Neural progenitor cell (in vitro differentiated cells): ENCODE measurements around the gene ARL15.

Experiments used
- EZH2 ChIP-seq: fragments of 200-600 bp; sonication (generic); IDR thresholded peaks from 2 replicates; pipeline ENCODE4 v1.6.1; 2017; ENCODE audit warnings: antibody characterized with exemption, mild to moderate bottlenecking, moderate library complexity
- TF ChIP-seq, protein P1 (sequence below): fragments of 200-600 bp; sonication (generic); IDR thresholded peaks from 2 replicates; pipeline ENCODE4 v1.5.1; 2017; ENCODE audit warnings: antibody characterized with exemption, mild to moderate bottlenecking

DNA sequence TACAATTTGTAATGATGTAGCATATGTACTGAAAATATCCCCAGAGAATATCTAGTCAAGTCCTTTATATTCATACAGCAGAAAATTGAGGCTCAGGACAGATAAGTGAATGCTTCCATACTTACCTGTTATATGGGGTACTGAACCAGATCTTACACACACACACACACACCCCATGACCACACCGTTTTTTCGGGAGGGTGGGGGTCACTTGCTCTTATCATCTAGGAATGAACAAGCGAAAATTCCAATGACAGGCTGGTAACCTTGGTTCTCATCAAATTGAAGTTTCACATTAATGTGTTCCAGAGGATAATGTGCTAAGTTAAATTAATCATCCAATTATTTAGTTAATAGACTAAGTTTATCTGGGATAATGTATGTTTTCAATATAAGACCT lies 48.8 kb downstream of the ARL15 start:
- TF ChIP-seq, protein P1, sequence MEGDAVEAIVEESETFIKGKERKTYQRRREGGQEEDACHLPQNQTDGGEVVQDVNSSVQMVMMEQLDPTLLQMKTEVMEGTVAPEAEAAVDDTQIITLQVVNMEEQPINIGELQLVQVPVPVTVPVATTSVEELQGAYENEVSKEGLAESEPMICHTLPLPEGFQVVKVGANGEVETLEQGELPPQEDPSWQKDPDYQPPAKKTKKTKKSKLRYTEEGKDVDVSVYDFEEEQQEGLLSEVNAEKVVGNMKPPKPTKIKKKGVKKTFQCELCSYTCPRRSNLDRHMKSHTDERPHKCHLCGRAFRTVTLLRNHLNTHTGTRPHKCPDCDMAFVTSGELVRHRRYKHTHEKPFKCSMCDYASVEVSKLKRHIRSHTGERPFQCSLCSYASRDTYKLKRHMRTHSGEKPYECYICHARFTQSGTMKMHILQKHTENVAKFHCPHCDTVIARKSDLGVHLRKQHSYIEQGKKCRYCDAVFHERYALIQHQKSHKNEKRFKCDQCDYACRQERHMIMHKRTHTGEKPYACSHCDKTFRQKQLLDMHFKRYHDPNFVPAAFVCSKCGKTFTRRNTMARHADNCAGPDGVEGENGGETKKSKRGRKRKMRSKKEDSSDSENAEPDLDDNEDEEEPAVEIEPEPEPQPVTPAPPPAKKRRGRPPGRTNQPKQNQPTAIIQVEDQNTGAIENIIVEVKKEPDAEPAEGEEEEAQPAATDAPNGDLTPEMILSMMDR = no peak
- TF ChIP-seq EZH2 = no peak
